ENCODE results near the gene TEX14. TPM values are rescaled to one million over a fixed set of nuclear protein-coding genes. Genes with fewer than 3 reads are reported as not detected.

Gene TEX14
- total RNA-seq, 2 experiments from 2014 or later = 0.10 to 0.18 TPM

GRCh38 chr17:58508341-58509067 is 183.3 kb downstream of the TEX14 start:
- ATAC-seq (no peak), DNase-seq (no peak)
- CTCF ChIA-PET = no interaction called here
- Mint-ChIP-seq H3K27ac (no peak overlapping the region), H3K9me3 (ENCODE audit: insufficient read depth) (no peaks in the 10 kb centered on the region), H3K27me3 (ENCODE audit: low read depth) (no peaks in the 10 kb centered on the region), H3K36me3 (ENCODE audit: low read depth) (peaks cover 66% of the 10 kb centered on the region), H3K4me1 (ENCODE audit: low read depth) (peaks cover 35% of the 10 kb centered on the region), H3K4me3 (no peak overlapping the region)
- POLR2A ChIA-PET = interaction anchor here (1.6 kb wide), 1 partner anchor 11 kb away, joined by 4 read pairs; no protein-coding TSS in a partner anchor

GRCh38 chr17:58507123-58507634 is 184.7 kb downstream of the TEX14 start:
- Mint-ChIP-seq H3K27me3 (ENCODE audit: low read depth) (no peaks in the 10 kb centered on the region), H3K4me3 (no peak overlapping the region), H3K4me1 (ENCODE audit: low read depth) (peaks cover 23% of the 10 kb centered on the region), H3K36me3 (ENCODE audit: low read depth) (peaks cover 69% of the 10 kb centered on the region), H3K9me3 (ENCODE audit: insufficient read depth) (no peaks in the 10 kb centered on the region), H3K27ac (no peak overlapping the region)
- DNase-seq (no peak), ATAC-seq (no peak)
- CTCF ChIA-PET = no interaction called here
- POLR2A ChIA-PET = no interaction called here

Other genes starting within 250 kb of the TEX14 start
- gene HSF5, start 203.6 kb downstream of the TEX14 start, total RNA-seq = under 1 TPM; 0.08 to 0.18 TPM
- gene MTMR4, start 177.4 kb downstream of the TEX14 start, total RNA-seq = 10 to 100 TPM; 47.7 to 48.6 TPM
- gene RAD51C, start 557 bp upstream of the TEX14 start, total RNA-seq = 10 to 100 TPM; 70.6 to 70.8 TPM
- not detected for gene PPM1E, start 63.8 kb upstream of the TEX14 start, total RNA-seq

Data from activated CD8-positive, alpha-beta T cell treated with anti-CD3 and anti-CD28 coated beads, Interleukin-2, amount 10 ng/mL, durations not matched to agents 7 days and 5 days (primary cell).